Omental fat pad (tissue), 4 donors: Measurements from ENCODE around the gene ANTXRL. TPM values are rescaled to one million over a fixed set of nuclear protein-coding genes. Genes with fewer than 3 reads are reported as not detected.

Source experiments
- ATAC-seq: fragments of 150-250 bp; one replicate; pipeline ENCODE4 v1.9.1; 2016; ENCODE audit warnings: mild to moderate bottlenecking, moderate library complexity; ENCODE audit not compliant: low FRiP score
- DNase-seq: peaks from one replicate; pipeline ENCODE4 v3.0.0-alpha.2; 2019; ENCODE audit warnings: low spot score
- total RNA-seq, 4 donors: library from RNA; depleted of rRNA; stranded (reverse); fragments of >200 nt; gene quantifications; one replicate each; pipeline ENCODE4 v1.1.0, GENCODE V29; 2016
- TF ChIP-seq, protein P1 (sequence below), 3 donors: fragments of 450-650 bp; IDR thresholded peaks; one replicate each; pipeline ENCODE4 v1.5.1; 2016 to 2017; ENCODE audit warnings: antibody characterized with exemption in 3 of 3, mild to moderate bottlenecking in 3 of 3, moderate library complexity in 2 of 3

ANTXRL gene
- total RNA-seq, 4 donors from 2014 or later = not detected

DNA sequence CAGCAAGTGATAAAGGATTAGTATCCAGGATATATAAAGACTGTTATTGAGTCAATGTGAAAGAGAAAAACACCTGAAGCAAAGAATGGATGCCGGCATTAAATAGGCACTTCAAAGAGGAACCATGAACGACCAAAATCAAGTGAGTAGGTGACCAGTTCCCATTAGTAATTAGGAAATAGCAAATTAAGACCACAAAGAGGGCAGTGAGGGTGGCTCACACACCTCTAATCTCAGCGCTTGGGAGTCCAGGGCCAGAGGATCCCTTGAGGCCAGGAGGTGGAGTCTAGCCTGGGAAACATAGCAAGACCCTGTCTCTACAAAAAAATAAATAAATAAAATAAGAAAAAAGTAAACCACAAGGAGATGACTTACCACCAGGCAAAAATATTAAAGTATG is 1.5 kb upstream of the ANTXRL start:
- no peak for DNase-seq
- TF ChIP-seq, protein P1, sequence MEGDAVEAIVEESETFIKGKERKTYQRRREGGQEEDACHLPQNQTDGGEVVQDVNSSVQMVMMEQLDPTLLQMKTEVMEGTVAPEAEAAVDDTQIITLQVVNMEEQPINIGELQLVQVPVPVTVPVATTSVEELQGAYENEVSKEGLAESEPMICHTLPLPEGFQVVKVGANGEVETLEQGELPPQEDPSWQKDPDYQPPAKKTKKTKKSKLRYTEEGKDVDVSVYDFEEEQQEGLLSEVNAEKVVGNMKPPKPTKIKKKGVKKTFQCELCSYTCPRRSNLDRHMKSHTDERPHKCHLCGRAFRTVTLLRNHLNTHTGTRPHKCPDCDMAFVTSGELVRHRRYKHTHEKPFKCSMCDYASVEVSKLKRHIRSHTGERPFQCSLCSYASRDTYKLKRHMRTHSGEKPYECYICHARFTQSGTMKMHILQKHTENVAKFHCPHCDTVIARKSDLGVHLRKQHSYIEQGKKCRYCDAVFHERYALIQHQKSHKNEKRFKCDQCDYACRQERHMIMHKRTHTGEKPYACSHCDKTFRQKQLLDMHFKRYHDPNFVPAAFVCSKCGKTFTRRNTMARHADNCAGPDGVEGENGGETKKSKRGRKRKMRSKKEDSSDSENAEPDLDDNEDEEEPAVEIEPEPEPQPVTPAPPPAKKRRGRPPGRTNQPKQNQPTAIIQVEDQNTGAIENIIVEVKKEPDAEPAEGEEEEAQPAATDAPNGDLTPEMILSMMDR (IDR thresholded peaks at IDR 0.05) = no peak
- ATAC-seq = no peak

DNA sequence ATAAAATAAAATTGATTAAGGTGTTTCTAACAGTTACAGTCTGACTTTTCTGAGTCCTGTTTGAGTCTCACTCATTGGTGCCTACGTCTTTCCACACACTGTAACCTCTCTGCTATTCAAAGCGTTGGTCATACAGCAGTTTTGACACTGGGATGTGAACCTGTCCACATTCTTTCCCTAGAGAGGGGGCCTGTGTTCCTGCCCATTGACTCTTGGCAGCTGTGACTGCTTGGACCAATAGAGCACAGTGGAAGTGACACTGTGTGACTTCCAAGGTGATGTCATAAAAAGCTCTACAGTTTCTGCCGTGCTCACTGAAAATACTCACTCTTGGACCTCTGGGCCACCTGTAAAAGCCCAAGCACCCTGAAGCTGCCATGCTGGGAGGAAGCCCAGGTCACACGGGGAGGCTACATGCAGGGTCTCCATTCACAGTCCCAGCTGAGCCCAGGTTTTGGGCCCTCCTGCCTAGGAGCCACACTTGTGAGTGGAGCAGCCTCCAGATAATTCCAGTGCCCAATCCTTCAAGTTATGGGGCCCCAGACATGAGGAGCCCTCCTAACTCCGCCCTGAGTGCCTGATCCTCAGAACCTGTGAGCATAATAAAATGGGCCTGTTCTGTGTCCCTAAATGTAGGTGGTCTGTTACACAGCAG is 704 bp upstream of the ANTXRL start:
- ATAC-seq (no peak), DNase-seq (no peak)
- TF ChIP-seq, protein P1 (IDR thresholded peaks at IDR 0.05) = no peak

DNA sequence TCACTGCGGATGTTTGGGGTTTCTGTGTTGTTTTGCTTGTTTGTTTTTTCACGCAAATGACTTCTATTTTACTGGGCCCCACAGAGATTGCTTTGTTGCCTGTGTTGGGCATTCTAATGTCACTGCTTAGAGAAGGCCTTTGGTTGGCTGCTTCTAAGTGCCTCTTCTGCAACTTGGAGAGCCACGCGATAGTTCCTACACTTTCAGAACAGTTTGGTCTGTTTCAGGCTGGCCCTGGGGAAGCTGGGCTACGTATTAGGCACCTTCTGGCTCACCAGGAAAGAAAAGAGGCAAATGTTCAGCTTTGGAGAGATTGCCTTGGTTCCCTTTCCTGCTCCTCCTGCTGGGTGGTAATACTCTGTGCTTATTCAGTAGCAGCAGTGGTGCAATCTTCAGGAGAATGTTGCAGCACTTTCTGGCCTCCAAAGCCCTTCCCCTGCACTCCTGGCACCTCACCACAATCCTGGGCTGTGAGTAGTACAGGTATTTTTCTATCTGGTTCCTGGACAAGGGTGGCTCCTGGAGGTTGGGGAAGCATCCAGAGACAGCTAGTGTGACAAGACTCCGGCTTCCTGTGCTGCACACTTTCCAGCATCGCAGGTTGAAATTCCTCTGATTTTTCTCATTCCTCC is 1.2 kb downstream of the ANTXRL start:
- TF ChIP-seq, protein P1 (IDR thresholded peaks at IDR 0.05) = no peak
- ATAC-seq = no peak
- no peak for DNase-seq

DNA sequence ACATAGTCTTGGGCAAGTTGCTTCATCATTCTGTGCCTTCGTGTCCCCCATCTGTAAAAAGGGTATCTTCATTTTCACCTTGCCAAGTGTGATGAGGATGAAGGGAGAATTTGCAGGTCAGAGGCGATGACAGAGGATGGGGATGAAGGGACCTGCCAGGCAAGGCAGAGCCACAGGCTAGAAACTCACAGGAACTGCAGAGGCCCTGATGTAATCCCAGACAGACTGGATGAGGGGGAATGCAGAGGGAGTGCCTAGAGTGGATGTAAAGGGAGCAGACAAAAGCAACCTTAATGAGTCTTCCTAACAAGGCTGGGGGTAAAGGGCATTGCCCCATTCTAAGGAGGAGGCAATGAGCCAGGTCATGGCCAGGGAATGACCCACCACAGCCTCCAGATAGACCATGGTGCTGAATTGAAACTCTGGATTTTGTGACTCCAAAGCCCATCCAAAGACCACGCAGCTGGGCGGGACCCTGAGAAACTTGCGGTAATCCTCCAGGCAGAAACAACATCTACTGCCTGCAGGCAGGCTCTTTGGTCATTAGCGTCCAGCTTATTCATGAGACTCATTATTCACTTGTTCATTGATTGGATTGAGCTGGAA is 1.9 kb downstream of the ANTXRL start:
- no peak for DNase-seq
- no peak for ATAC-seq
- TF ChIP-seq, protein P1 (IDR thresholded peaks at IDR 0.05) = no peak

DNA sequence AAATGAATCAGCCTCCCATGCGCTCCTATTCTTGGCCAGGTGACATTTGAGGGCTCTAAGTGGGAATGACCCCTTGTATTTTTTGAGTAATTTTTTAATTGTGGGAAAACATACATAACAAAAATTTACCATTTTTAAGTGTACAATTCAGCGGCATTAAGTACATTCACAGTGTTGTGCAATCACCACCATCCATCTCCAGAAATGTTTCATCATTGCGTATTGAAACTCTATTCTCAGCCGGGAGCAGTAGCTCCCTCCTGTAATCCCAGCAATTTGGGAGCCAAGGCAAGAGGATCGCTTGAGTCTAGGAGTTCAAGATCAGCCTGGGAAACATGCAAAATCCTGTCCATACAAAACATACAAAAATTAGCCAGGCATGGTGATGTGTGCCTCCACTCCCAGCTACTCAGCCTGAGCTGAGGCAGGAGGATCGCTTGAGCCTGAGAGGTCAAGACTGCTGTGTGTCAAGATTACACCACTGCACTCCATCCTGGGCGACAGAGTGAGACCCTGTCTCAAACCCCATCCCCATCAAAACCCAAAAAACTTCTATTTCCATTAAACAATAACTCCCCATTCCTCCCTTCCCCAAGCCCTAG is 2.5 kb downstream of the ANTXRL start:
- TF ChIP-seq, protein P1 (IDR thresholded peaks at IDR 0.05) = no peak
- DNase-seq (no peak), ATAC-seq (no peak)

DNA sequence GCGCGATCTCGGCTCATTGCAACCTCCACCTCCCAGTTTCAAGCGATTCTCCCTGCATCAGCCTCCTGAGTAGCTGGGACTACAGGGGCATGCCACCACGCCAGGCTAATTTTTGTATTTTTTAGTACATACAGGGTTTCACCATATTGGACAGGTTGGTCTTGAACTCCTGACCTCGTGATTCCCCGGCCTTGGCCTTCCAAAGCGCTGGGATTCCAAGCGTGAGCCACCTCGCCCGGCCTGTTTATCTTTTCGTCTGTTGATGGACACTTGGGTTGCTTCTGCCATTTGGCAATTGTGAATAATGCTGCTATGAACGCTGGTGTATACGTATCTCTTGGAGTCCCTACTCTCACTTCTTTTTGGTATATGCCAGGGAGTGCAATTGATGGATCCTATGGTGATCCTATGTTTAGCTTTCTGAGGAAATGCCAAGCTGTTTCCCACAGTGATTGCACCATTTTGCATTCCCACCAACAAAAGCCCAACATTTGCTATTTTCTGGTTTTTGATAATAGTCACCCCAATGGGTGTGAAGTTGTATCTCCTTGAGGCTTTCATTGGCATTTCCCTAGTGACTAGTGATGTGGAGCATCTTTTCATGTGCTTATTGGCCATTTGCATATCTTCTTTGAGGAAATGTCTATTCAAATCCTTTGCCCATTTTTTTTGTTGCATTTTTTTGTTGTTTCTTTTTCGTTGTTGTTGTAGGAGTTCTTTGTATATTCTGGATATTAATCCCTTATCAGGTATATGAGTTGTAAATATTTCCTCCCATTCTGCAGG is 3.5 kb downstream of the ANTXRL start:
- TF ChIP-seq, protein P1 (IDR thresholded peaks at IDR 0.05) = no peak
- DNase-seq = no peak

More for the DNA sequence above, 3.5 kb downstream of the ANTXRL start:
- ATAC-seq = no peak
